ENCODE data around the gene NT5C1B.

NT5C1B gene

GRCh38 chr2:18520451-18521425 lies 68.6 kb downstream of the NT5C1B start:
- peaks cover 15% of the 10 kb centered on the region for H3K27me3 Mint-ChIP-seq
- H3K36me3 Mint-ChIP-seq, result no peaks in the 10 kb centered on the region

GRCh38 chr2:18519914-18520450 lies 69.4 kb downstream of the NT5C1B start:
- H3K27ac Mint-ChIP-seq, result no peak overlapping the region
- peaks cover 17% of the 10 kb centered on the region for H3K27me3 Mint-ChIP-seq
- H3K36me3 Mint-ChIP-seq, result no peaks in the 10 kb centered on the region
- no peaks in the 10 kb centered on the region for H3K9me3 Mint-ChIP-seq (ENCODE audit: low read depth)
- no peak overlapping the region for H3K4me3 Mint-ChIP-seq
- H3K4me1 Mint-ChIP-seq (ENCODE audit: low read depth), result no peaks in the 10 kb centered on the region

More at GRCh38 chr2:18520451-18521425, 68.6 kb downstream of the NT5C1B start:
- Mint-ChIP-seq H3K9me3 (ENCODE audit: low read depth) (no peaks in the 10 kb centered on the region), H3K4me1 (ENCODE audit: low read depth) (no peaks in the 10 kb centered on the region), H3K4me3 (no peak overlapping the region), H3K27ac (no peak overlapping the region)

- Mint-ChIP-seq H3K36me3 (no peaks in the 10 kb centered on the region), H3K4me3 (no peak overlapping the region)
Measured at GRCh38 chr2:18518116-18519111, 71.0 kb downstream of the NT5C1B start.

GRCh38 chr2:18517386-18517785 lies 72.0 kb downstream of the NT5C1B start:
- no peak overlapping the region for H3K27ac Mint-ChIP-seq
- no peaks in the 10 kb centered on the region for H3K36me3 Mint-ChIP-seq
- peaks cover 21% of the 10 kb centered on the region for H3K27me3 Mint-ChIP-seq
- no peak overlapping the region for H3K4me3 Mint-ChIP-seq
- H3K4me1 Mint-ChIP-seq (ENCODE audit: low read depth), result no peaks in the 10 kb centered on the region
- no peaks in the 10 kb centered on the region for H3K9me3 Mint-ChIP-seq (ENCODE audit: low read depth)

More at GRCh38 chr2:18518116-18519111, 71.0 kb downstream of the NT5C1B start:
- Mint-ChIP-seq H3K27me3 (peaks cover 21% of the 10 kb centered on the region), H3K9me3 (ENCODE audit: low read depth) (no peaks in the 10 kb centered on the region), H3K27ac (no peak overlapping the region), H3K4me1 (ENCODE audit: low read depth) (no peaks in the 10 kb centered on the region)

- H3K9me3 Mint-ChIP-seq (ENCODE audit: low read depth), result no peaks in the 10 kb centered on the region
- H3K36me3 Mint-ChIP-seq, result no peaks in the 10 kb centered on the region
- no peak overlapping the region for H3K4me3 Mint-ChIP-seq
- peaks cover 25% of the 10 kb centered on the region for H3K27me3 Mint-ChIP-seq
- no peak overlapping the region for H3K27ac Mint-ChIP-seq
- H3K4me1 Mint-ChIP-seq (ENCODE audit: low read depth), result no peaks in the 10 kb centered on the region
Measured at GRCh38 chr2:18516112-18516511, 73.3 kb downstream of the NT5C1B start.

GRCh38 chr2:18514526-18515461 lies 74.6 kb downstream of the NT5C1B start:
- Mint-ChIP-seq H3K27ac (no peak overlapping the region), H3K4me3 (no peak overlapping the region), H3K4me1 (ENCODE audit: low read depth) (no peaks in the 10 kb centered on the region), H3K27me3 (peaks cover 36% of the 10 kb centered on the region), H3K36me3 (no peaks in the 10 kb centered on the region), H3K9me3 (ENCODE audit: low read depth) (no peaks in the 10 kb centered on the region)
